ENCODE data around the gene MGAM2. TPM values are rescaled to one million over a fixed set of nuclear protein-coding genes. Genes with fewer than 3 reads are reported as not detected.

Gene MGAM2
- total RNA-seq, 4 donors from 2014 or later: 11.6 to 116 (median 90.3) TPM

DNA sequence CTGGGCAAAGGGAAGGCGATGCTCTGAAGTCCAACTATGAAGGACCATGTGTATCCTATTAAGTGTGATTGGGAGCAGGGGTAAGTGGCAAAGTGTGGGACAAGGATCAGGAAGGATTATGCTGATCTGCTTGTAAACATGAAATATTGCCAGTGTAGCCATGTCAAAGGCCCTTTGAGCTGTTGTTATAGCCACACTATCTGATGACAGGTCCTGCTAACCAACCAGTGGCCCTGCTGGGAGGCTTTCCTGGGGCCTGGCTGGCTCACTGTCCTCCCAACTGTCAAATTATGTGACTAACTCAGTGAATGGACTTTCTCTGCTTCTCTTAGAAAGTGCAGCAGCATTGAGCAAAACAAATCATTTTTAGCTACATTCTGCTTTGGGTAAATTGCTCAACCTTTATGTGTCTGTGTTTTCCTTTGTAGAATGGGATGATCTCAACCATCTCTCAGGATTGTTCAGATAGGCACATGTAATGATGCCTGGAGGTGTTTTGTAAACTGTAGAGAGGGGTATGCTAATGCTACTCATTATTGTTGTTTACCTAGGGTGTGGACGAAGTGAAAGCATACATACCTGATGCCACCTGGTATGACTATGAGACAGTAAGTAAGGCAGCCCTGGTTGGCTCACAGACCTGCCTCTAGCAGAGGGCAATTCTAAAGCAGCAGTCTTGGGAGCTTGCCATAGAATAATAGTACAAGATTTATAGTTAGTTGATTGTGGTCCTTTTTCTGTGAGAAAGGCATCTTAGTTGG is 47.4 kb downstream of the MGAM2 start:
- peak overlapping the region in 2 of 4 donors; percentile 25 to 66 for H3K27ac ChIP-seq
- H3K4me1 ChIP-seq: no peaks in the 10 kb centered on the region
- no peak overlapping the region for H3K4me3 ChIP-seq
- no peaks in the 10 kb centered on the region for H3K27me3 ChIP-seq
- H3K9me3 ChIP-seq: no peaks in the 10 kb centered on the region
- peaks cover 0 to 45% (median 0%) of the 10 kb centered on the region in 3 donors for H3K36me3 ChIP-seq
- TF ChIP-seq, protein P1, sequence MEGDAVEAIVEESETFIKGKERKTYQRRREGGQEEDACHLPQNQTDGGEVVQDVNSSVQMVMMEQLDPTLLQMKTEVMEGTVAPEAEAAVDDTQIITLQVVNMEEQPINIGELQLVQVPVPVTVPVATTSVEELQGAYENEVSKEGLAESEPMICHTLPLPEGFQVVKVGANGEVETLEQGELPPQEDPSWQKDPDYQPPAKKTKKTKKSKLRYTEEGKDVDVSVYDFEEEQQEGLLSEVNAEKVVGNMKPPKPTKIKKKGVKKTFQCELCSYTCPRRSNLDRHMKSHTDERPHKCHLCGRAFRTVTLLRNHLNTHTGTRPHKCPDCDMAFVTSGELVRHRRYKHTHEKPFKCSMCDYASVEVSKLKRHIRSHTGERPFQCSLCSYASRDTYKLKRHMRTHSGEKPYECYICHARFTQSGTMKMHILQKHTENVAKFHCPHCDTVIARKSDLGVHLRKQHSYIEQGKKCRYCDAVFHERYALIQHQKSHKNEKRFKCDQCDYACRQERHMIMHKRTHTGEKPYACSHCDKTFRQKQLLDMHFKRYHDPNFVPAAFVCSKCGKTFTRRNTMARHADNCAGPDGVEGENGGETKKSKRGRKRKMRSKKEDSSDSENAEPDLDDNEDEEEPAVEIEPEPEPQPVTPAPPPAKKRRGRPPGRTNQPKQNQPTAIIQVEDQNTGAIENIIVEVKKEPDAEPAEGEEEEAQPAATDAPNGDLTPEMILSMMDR (IDR thresholded peaks at IDR 0.05): no peak
- TF ChIP-seq POLR2A (IDR thresholded peaks at IDR 0.05): no peak
- peak in 2 of 3 donors; percentile 56 to 61 for DNase-seq

GRCh38 chr7:142161921-142162320 is 50.4 kb downstream of the MGAM2 start:
- H3K4me1 ChIP-seq: no peaks in the 10 kb centered on the region
- TF ChIP-seq, protein P1 (IDR thresholded peaks at IDR 0.05): no peak
- no peak for TF ChIP-seq POLR2A (IDR thresholded peaks at IDR 0.05)
- no peaks in the 10 kb centered on the region for H3K27me3 ChIP-seq
- H3K27ac ChIP-seq: no peak overlapping the region
- H3K36me3 ChIP-seq: peaks cover 0 to 57% (median 0%) of the 10 kb centered on the region in 3 donors
- no peaks in the 10 kb centered on the region for H3K9me3 ChIP-seq
- no peak overlapping the region for H3K4me3 ChIP-seq
- DNase-seq: no peak

GRCh38 chr7:142168746-142169145 is 57.2 kb downstream of the MGAM2 start:
- Histone ChIP-seq H3K4me1 (no peaks in the 10 kb centered on the region), H3K9me3 (no peaks in the 10 kb centered on the region), H3K27me3 (no peaks in the 10 kb centered on the region), H3K27ac (no peak overlapping the region), H3K36me3 (peaks cover 0 to 64% (median 0%) of the 10 kb centered on the region in 3 donors), H3K4me3 (no peak overlapping the region)
- no peak for DNase-seq
- TF ChIP-seq, protein P1 (IDR thresholded peaks at IDR 0.05): no peak
- no peak for TF ChIP-seq POLR2A (IDR thresholded peaks at IDR 0.05)

- Histone ChIP-seq H3K9me3 (no peaks in the 10 kb centered on the region), H3K27ac (no peak overlapping the region), H3K4me3 (no peak overlapping the region), H3K36me3 (peaks cover 0 to 38% (median 0%) of the 10 kb centered on the region in 3 donors), H3K27me3 (no peaks in the 10 kb centered on the region), H3K4me1 (no peaks in the 10 kb centered on the region)
- TF ChIP-seq POLR2A (IDR thresholded peaks at IDR 0.05): no peak
- TF ChIP-seq, protein P1 (IDR thresholded peaks at IDR 0.05): no peak
- no peak for DNase-seq
Measured at GRCh38 chr7:142172932-142173331, 61.4 kb downstream of the MGAM2 start.

DNA sequence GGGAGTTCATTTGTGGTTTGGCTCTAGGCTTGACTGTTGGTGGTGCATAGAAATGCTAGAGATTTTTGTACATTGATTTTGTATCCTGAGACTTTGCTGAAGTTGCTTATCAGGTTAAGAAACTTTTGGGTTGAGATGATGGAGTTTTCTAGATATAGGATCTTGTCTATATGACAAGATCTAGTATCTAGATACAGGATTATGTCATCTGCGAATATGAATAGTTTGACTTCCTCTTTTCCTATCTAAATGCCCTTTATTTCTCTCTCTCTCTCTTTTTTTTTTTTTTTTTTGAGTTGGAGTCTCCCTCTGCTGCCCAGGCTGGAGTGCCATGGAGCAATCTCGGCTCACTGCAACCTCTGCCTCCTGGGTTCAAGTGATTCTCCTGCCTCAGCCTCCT is 62.9 kb downstream of the MGAM2 start:
- DNase-seq: no peak
- Histone ChIP-seq H3K4me3 (no peak overlapping the region), H3K27ac (no peak overlapping the region), H3K36me3 (peaks cover 0 to 35% (median 0%) of the 10 kb centered on the region in 3 donors), H3K9me3 (no peaks in the 10 kb centered on the region), H3K4me1 (no peaks in the 10 kb centered on the region), H3K27me3 (no peaks in the 10 kb centered on the region)
- TF ChIP-seq, protein P1 (IDR thresholded peaks at IDR 0.05): no peak
- TF ChIP-seq POLR2A (IDR thresholded peaks at IDR 0.05): no peak

Measured in Peyer's patch (tissue), 4 donors.